HT-29 (cell line): ENCODE results near the gene PTGDR. TPM values are rescaled to one million over a fixed set of nuclear protein-coding genes. Genes with fewer than 3 reads are reported as not detected.

ENCODE experiments used
- DNase-seq: peaks from one replicate; pipeline ENCODE4 v3.0.0-alpha.2; 2015; ENCODE audit warnings: low spot score
- total RNA-seq: library from RNA; depleted of rRNA; stranded (reverse); fragments of >200 nt; shearing (Covaris generic); gene quantifications from 2 replicates; pipeline ENCODE4 v1.2.3, GENCODE V29; 2014; rRNA removed

Gene PTGDR
- total RNA-seq, 1 experiment from 2014 or later, result not detected

GRCh38 chr14:52312931-52313355 lies 45.4 kb downstream of the PTGDR start:
- DNase-seq, result no peak

GRCh38 chr14:52313462-52313861 lies 46.0 kb downstream of the PTGDR start:
- no peak for DNase-seq

GRCh38 chr14:52313903-52314594 lies 46.6 kb downstream of the PTGDR start, which contains the start of gene PTGER2:
Gene PTGER2 (plus strand): TSS chr14:52314312. CDS start chr14:52314549, 237 bp downstream.
- DNase-seq, result no peak

- no peak for DNase-seq
These were observed 47.3 kb downstream of the PTGDR start for GRCh38 chr14:52314595-52315354.

- DNase-seq, result no peak
These were observed 47.8 kb downstream of the PTGDR start for GRCh38 chr14:52315355-52315718.

- no peak for DNase-seq
These were observed 50.6 kb downstream of the PTGDR start for GRCh38 chr14:52318062-52318461.

- DNase-seq, result no peak
These were observed 51.5 kb downstream of the PTGDR start for GRCh38 chr14:52318826-52319645.

- DNase-seq, result no peak
These were observed 52.4 kb downstream of the PTGDR start for GRCh38 chr14:52319919-52320318.

- no peak for DNase-seq
These were observed 57.6 kb downstream of the PTGDR start for GRCh38 chr14:52325126-52325525.

- DNase-seq, result no peak
These were observed 58.1 kb downstream of the PTGDR start for GRCh38 chr14:52325630-52326029.

Other genes starting within 250 kb of the PTGDR start
- 0.23 and 0.31 TPM in 2 replicates for gene NID2, start 198.6 kb upstream of the PTGDR start, total RNA-seq
- gene PTGER2, start 46.6 kb downstream of the PTGDR start, total RNA-seq, result not detected in 2 replicates